LNCaP clone FGC (cell line): ENCODE measurements around the gene DENND11.

Experiments used
- DNase-seq: peaks from one replicate; pipeline ENCODE4 v3.0.0-alpha.2; 2011; ENCODE audit warnings: low read depth
- H3K4me3 ChIP-seq: 2 replicates; pipeline ENCODE4 v1.5.1; 2011; ENCODE audit warnings: mild to moderate bottlenecking, low read depth, low read length, control low read depth
- CTCF ChIP-seq: IDR thresholded peaks from 2 replicates; pipeline ENCODE4 v1.5.1; 2012; ENCODE audit warnings: mild to moderate bottlenecking; ENCODE audit not compliant: control insufficient read depth, insufficient read depth; ENCODE audit errors: extremely low read depth

Gene DENND11

GRCh38 chr7:141665208-141666035 lies 36.5 kb downstream of the DENND11 start:
- TF ChIP-seq CTCF, result no peak
- H3K4me3 ChIP-seq, result no peak overlapping the region
- no peak for DNase-seq

- TF ChIP-seq CTCF, result no peak
- no peak for DNase-seq
- H3K4me3 ChIP-seq, result no peak overlapping the region
These were observed 37.5 kb downstream of the DENND11 start for GRCh38 chr7:141664450-141664849.

- peak; percentile 84 for DNase-seq
These were observed 38.7 kb downstream of the DENND11 start for GRCh38 chr7:141663081-141663849.

GRCh38 chr7:141660259-141660658 lies 41.7 kb downstream of the DENND11 start:
- no peak for TF ChIP-seq CTCF
- no peak for DNase-seq
- no peak overlapping the region for H3K4me3 ChIP-seq

More at GRCh38 chr7:141663081-141663849, 38.7 kb downstream of the DENND11 start:
- no peak for TF ChIP-seq CTCF
- no peak overlapping the region for H3K4me3 ChIP-seq

GRCh38 chr7:141659501-141659900 lies 42.5 kb downstream of the DENND11 start:
- no peak overlapping the region for H3K4me3 ChIP-seq
- TF ChIP-seq CTCF, result no peak
- DNase-seq, result no peak

GRCh38 chr7:141654551-141654950 lies 47.4 kb downstream of the DENND11 start:
- TF ChIP-seq CTCF, result peak; percentile 92
- H3K4me3 ChIP-seq, result no peak overlapping the region
- peak; percentile 51 for DNase-seq
